ENCODE results near the gene TSFM. TPM values are rescaled to one million over a fixed set of nuclear protein-coding genes. Genes with fewer than 3 reads are reported as not detected.
A peak's percentile ranks its signal among the peaks of the same experiment; 100 is the strongest.

Gene TSFM
- total and polyA plus RNA-seq, 9 of the 15 experiments (the other 6 are each of a cell fraction or from before 2014, with no cell fraction given): 44.6 to 198 (median 60.2) TPM

DNA sequence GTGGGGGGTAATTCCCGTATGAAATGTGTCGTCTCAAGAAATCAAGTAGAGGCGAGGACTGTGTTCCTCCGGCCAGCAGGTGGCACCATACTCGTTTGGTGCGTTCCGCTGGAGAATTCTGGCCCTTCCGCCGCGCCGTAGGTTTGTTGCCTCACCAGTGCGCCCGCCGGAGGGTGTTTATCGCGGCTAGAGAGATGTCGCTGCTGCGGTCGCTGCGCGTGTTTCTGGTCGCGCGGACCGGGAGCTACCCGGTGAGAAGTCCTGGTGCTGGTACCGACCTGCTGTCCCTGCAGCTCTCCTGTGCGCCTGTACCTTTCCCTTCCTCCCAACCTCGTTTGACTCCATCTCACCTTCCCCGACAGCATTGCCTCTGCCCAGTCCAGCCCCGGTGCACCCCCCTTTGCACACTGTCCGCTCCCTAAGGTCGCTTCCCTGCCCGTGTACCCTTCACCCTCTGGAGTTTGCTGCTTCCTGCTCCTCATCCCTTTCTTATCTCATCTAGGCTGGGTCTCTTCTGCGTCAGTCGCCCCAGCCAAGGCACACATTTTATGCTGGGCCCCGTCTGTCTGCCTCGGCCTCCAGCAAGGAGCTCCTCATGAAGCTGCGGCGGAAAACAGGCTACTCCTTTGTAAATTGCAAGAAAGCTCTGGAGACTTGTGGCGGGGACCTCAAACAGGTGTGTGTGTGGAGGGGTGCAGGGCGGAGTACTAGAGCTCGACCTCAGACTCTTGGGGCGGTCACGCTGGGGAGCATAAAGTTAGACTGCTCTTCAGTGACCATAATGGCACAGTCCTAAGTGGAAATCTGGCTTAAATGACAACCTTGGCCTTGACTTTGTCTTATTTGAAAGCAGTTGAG, at the start of gene TSFM (continued):
- TF ChIP-seq, protein P1, sequence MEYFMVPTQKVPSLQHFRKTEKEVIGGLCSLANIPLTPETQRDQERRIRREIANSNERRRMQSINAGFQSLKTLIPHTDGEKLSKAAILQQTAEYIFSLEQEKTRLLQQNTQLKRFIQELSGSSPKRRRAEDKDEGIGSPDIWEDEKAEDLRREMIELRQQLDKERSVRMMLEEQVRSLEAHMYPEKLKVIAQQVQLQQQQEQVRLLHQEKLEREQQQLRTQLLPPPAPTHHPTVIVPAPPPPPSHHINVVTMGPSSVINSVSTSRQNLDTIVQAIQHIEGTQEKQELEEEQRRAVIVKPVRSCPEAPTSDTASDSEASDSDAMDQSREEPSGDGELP (CRISPR knock-in tag; IDR thresholded peaks at IDR 0.05; ENCODE audit: borderline replicate concordance): peak; percentile 91
- TF ChIP-seq PHF20 (IDR thresholded peaks at IDR 0.05; ENCODE audit: partially characterized antibody): peak; percentile 97
- peak; percentile 43; the same call in 1 of the 2 replicates for TF ChIP-seq ZNF24 (IDR thresholded peaks at IDR 0.05)
- TF ChIP-seq ZNF140 (CRISPR knock-in tag; IDR thresholded peaks at IDR 0.05): no peak
- TF ChIP-seq SMC3 (conservative IDR thresholded peaks at IDR 0.05; ENCODE audit: insufficient read depth, low read depth, low read length): peak; percentile 57; the same call in 1 of the 2 replicates
- 0 out of 2 replicates have a peak, but pooled peaks have one; percentile 40 for TF ChIP-seq NR1H2 (CRISPR knock-in tag; IDR thresholded peaks at IDR 0.05)
- no peak for TF ChIP-seq RFX7 (CRISPR knock-in tag; IDR thresholded peaks at IDR 0.05)
- TF ChIP-seq, protein P2, sequence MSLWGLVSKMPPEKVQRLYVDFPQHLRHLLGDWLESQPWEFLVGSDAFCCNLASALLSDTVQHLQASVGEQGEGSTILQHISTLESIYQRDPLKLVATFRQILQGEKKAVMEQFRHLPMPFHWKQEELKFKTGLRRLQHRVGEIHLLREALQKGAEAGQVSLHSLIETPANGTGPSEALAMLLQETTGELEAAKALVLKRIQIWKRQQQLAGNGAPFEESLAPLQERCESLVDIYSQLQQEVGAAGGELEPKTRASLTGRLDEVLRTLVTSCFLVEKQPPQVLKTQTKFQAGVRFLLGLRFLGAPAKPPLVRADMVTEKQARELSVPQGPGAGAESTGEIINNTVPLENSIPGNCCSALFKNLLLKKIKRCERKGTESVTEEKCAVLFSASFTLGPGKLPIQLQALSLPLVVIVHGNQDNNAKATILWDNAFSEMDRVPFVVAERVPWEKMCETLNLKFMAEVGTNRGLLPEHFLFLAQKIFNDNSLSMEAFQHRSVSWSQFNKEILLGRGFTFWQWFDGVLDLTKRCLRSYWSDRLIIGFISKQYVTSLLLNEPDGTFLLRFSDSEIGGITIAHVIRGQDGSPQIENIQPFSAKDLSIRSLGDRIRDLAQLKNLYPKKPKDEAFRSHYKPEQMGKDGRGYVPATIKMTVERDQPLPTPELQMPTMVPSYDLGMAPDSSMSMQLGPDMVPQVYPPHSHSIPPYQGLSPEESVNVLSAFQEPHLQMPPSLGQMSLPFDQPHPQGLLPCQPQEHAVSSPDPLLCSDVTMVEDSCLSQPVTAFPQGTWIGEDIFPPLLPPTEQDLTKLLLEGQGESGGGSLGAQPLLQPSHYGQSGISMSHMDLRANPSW (CRISPR knock-in tag; IDR thresholded peaks at IDR 0.05): no peak
- 0 out of 2 replicates have a peak, but pooled peaks have one; percentile 36 for TF ChIP-seq ZNF239 (CRISPR knock-in tag; IDR thresholded peaks at IDR 0.05)
- TF ChIP-seq BRF1 (IDR thresholded peaks at IDR 0.05; ENCODE audit: borderline replicate concordance, extremely low read depth, insufficient read length): no peak
- 0 out of 2 replicates have a peak, but pooled peaks have one; percentile 14 for TF ChIP-seq ZNF232 (CRISPR knock-in tag; IDR thresholded peaks at IDR 0.05)
- TF ChIP-seq PCBP2 (IDR thresholded peaks at IDR 0.05; ENCODE audit: low read depth, low read length, poor library complexity, severe bottlenecking): no peak
- TF ChIP-seq SPI1 (IDR thresholded peaks at IDR 0.05; ENCODE audit: borderline replicate concordance, low read depth, low read length): no peak
- TF ChIP-seq, protein P3, sequence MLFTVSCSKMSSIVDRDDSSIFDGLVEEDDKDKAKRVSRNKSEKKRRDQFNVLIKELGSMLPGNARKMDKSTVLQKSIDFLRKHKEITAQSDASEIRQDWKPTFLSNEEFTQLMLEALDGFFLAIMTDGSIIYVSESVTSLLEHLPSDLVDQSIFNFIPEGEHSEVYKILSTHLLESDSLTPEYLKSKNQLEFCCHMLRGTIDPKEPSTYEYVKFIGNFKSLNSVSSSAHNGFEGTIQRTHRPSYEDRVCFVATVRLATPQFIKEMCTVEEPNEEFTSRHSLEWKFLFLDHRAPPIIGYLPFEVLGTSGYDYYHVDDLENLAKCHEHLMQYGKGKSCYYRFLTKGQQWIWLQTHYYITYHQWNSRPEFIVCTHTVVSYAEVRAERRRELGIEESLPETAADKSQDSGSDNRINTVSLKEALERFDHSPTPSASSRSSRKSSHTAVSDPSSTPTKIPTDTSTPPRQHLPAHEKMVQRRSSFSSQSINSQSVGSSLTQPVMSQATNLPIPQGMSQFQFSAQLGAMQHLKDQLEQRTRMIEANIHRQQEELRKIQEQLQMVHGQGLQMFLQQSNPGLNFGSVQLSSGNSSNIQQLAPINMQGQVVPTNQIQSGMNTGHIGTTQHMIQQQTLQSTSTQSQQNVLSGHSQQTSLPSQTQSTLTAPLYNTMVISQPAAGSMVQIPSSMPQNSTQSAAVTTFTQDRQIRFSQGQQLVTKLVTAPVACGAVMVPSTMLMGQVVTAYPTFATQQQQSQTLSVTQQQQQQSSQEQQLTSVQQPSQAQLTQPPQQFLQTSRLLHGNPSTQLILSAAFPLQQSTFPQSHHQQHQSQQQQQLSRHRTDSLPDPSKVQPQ (CRISPR knock-in tag; IDR thresholded peaks at IDR 0.05; ENCODE audit: borderline replicate concordance): no peak
- no peak for TF ChIP-seq EWSR1 (IDR thresholded peaks at IDR 0.05; ENCODE audit: borderline replicate concordance, low read depth, partially characterized antibody)
- TF ChIP-seq, protein P4, sequence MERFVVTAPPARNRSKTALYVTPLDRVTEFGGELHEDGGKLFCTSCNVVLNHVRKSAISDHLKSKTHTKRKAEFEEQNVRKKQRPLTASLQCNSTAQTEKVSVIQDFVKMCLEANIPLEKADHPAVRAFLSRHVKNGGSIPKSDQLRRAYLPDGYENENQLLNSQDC (CRISPR knock-in tag; IDR thresholded peaks at IDR 0.05): 0 out of 2 replicates have a peak, but pooled peaks have one; percentile 46
- TF ChIP-seq, protein P5, sequence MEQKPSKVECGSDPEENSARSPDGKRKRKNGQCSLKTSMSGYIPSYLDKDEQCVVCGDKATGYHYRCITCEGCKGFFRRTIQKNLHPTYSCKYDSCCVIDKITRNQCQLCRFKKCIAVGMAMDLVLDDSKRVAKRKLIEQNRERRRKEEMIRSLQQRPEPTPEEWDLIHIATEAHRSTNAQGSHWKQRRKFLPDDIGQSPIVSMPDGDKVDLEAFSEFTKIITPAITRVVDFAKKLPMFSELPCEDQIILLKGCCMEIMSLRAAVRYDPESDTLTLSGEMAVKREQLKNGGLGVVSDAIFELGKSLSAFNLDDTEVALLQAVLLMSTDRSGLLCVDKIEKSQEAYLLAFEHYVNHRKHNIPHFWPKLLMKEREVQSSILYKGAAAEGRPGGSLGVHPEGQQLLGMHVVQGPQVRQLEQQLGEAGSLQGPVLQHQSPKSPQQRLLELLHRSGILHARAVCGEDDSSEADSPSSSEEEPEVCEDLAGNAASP (IDR thresholded peaks at IDR 0.05): no peak

All from K562 (cell line).